ENCODE measurements around the gene DPY19L3. TPM values are rescaled to one million over a fixed set of nuclear protein-coding genes. Genes with fewer than 3 reads are reported as not detected.

DPY19L3 gene
- polyA plus RNA-seq, 1 of the 3 experiments (the other 2 are of a cell fraction): 25.2 TPM

DNA sequence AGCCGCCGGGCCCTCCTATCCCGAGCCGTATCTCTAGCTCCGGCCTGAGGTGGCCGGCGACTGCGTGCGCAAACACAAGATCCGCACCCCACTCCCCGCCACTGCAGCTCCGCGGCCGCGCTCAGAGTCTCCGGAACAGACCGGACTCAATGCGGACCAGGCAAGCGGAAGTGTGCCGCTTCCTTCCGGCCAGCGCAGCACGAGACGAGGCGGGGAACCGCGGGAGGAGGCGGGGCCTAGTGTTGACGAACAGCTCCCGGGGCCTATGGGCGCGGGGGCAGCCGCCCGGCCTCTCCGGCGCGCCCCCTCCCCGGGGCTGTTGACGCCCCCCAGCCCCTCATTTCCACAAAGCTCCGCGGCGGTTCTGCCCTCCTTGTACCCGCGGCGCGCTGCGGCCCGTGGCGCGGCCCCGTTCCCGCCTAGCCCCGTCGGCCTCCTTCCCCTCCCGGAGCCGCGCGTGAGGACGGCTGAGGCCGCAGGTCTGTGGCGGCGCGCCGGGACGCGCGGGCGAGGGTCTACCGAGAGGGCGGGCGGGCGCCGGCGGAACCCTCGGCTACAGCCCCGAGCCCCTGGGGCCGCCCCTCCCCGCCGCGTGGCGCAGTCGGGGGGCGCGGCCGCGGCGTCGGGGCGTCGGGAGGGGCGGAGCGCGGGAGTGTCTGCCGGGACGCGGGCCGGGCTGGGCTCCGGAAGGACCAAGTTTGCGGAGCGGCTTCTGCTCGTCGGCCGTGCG, at the start of gene DPY19L3 (continued):
- TF ChIP-seq FOSL2 (IDR thresholded peaks at IDR 0.05; ENCODE audit: borderline replicate concordance, low read depth): no peak
- no peak for TF ChIP-seq ZBTB33 (IDR thresholded peaks at IDR 0.05; ENCODE audit: borderline replicate concordance, low read depth)
- TF ChIP-seq ELF1 (IDR thresholded peaks at IDR 0.05): peak; percentile 88

- Histone ChIP-seq H3K9me3 (no peaks in the 10 kb centered on the region), H3K36me3 (replicated peaks in 1 of 2; ENCODE audit: control insufficient read depth in 1 of 2, insufficient read depth in 2 of 2, low read length in 1 of 2) (peaks cover 66 to 84% of the 10 kb centered on the region in 2 experiments), H2AFZ (ENCODE audit: low read depth) (no peak overlapping the region), H3K27me3 (ENCODE audit: insufficient read depth) (no peaks in the 10 kb centered on the region), H4K20me1 (ENCODE audit: insufficient read depth) (peaks cover 39% of the 10 kb centered on the region), H3K79me2 (ENCODE audit: insufficient read depth) (peaks cover 40% of the 10 kb centered on the region), H3K4me2 (no peak overlapping the region), H3K4me1 (ENCODE audit: control insufficient read depth in 1 of 2, insufficient read depth in 2 of 2, low read depth in 1 of 2, low read length in 1 of 2) (no peaks in the 10 kb centered on the region), H3F3A (replicated peaks; ENCODE audit: insufficient read depth) (no peaks in the 10 kb centered on the region), H3K9ac (no peak overlapping the region), H3K27ac (ENCODE audit: low read depth in 2 of 2, low read length in 1 of 2) (no peak overlapping the region), H3K9me2 (no peaks in the 10 kb centered on the region), H3K4me3 (ENCODE audit: low read depth in 2 of 2, low read length in 1 of 2) (no peak overlapping the region)
- CTCF ChIA-PET: interaction anchor here (0.6 to 4.2 kb wide), 12 partner anchors 8 to 1691 kb away, joined by 3 to 31 read pairs (median 4); partner anchors contain the start of gene ZNF507
- 14% methylated on average over 2 of the region's 2 CpGs for WGBS (ENCODE audit: low lambda C conversion rate)
- POLR2A ChIA-PET: interaction anchor here (1.9 kb wide), 1 partner anchor 12 kb away, joined by 6 read pairs; the partner anchor contains the start of gene ZNF507
- no peak for DNase-seq
- no peak for TF ChIP-seq NFIC (IDR thresholded peaks at IDR 0.05; ENCODE audit: borderline replicate concordance)
- TF ChIP-seq RAD21 (IDR thresholded peaks at IDR 0.05; ENCODE audit: low read length): peak; percentile 35; the same call in 1 of the 2 replicates
- TF ChIP-seq CTCF (IDR thresholded peaks at IDR 0.05): peak; percentile 59
- TF ChIP-seq RCOR1 (IDR thresholded peaks at IDR 0.05; ENCODE audit: low read length): no peak
- no peak for TF ChIP-seq MAX (IDR thresholded peaks at IDR 0.05; ENCODE audit: low read depth)
These were observed 47.9 kb upstream of the DPY19L3 start for GRCh38 chr19:32357720-32358119.

GRCh38 chr19:32358321-32358720, 47.2 kb upstream of the DPY19L3 start:
- peaks cover 38% of the 10 kb centered on the region for H4K20me1 ChIP-seq (ENCODE audit: insufficient read depth)
- ChIA-PET POLR2A (interaction anchor here (1.9 kb wide), 1 partner anchor 13 kb away, joined by 6 read pairs; the partner anchor contains the start of gene ZNF507), CTCF (interaction anchor here (0.6 to 4.2 kb wide), 12 partner anchors 9 to 1691 kb away, joined by 3 to 31 read pairs (median 4); partner anchors contain the start of gene ZNF507)
- no peaks in the 10 kb centered on the region for H3K9me2 ChIP-seq
- no peak overlapping the region for H3K9ac ChIP-seq
- H3K4me1 ChIP-seq (ENCODE audit: control insufficient read depth in 1 of 2, insufficient read depth in 2 of 2, low read depth in 1 of 2, low read length in 1 of 2): no peaks in the 10 kb centered on the region
- no peak for DNase-seq
- H3K27me3 ChIP-seq (ENCODE audit: insufficient read depth): no peaks in the 10 kb centered on the region
- peaks cover 63 to 84% of the 10 kb centered on the region in 2 experiments for H3K36me3 ChIP-seq (replicated peaks in 1 of 2; ENCODE audit: control insufficient read depth in 1 of 2, insufficient read depth in 2 of 2, low read length in 1 of 2)
- H2AFZ ChIP-seq (ENCODE audit: low read depth): no peak overlapping the region
- no peaks in the 10 kb centered on the region for H3K9me3 ChIP-seq
- peaks cover 40% of the 10 kb centered on the region for H3K79me2 ChIP-seq (ENCODE audit: insufficient read depth)
- H3F3A ChIP-seq (replicated peaks; ENCODE audit: insufficient read depth): no peaks in the 10 kb centered on the region
- no peak for TF ChIP-seq EZH2phosphoT487 (IDR thresholded peaks at IDR 0.05; ENCODE audit: borderline replicate concordance, low read depth)
- no peak for TF ChIP-seq USF1 (IDR thresholded peaks at IDR 0.05; ENCODE audit: borderline replicate concordance, low read depth)
- TF ChIP-seq YY1 (IDR thresholded peaks at IDR 0.05; ENCODE audit: low read depth): no peak
- H3K27ac ChIP-seq (ENCODE audit: low read depth in 2 of 2, low read length in 1 of 2): no peak overlapping the region
- no peak overlapping the region for H3K4me3 ChIP-seq (ENCODE audit: low read depth in 2 of 2, low read length in 1 of 2)
- H3K4me2 ChIP-seq: no peak overlapping the region
- WGBS (ENCODE audit: low lambda C conversion rate): 99% methylated on average over 5 of the region's 5 CpGs

All from SK-N-SH (cell line).